HG02884 (cell line): ENCODE results near the gene MIF.
"Not testable (repeated sequence)": the region's sequence is repeated elsewhere in the genome, so short reads cannot be mapped to it uniquely, and the experiment has no call there.

Experiments
- ATAC-seq: cut with Tn5 transposase; IDR thresholded peaks from one replicate; pipeline ENCODE4 v1.9.1; 2021; ENCODE audit warnings: mild to moderate bottlenecking, moderate library complexity; ENCODE audit not compliant: unreplicated experiment

Gene MIF

GRCh38 chr22:23938328-23939016, 44.3 kb downstream of the MIF start:
- ATAC-seq = no peak

- no peak for ATAC-seq
Observed at GRCh38 chr22:23939017-23939357, 44.8 kb downstream of the MIF start.

- ATAC-seq = not testable (repeated sequence)
Observed at GRCh38 chr22:23940166-23940565, 46.0 kb downstream of the MIF start.
